ENCODE data around the gene C1QBP.

DNA sequence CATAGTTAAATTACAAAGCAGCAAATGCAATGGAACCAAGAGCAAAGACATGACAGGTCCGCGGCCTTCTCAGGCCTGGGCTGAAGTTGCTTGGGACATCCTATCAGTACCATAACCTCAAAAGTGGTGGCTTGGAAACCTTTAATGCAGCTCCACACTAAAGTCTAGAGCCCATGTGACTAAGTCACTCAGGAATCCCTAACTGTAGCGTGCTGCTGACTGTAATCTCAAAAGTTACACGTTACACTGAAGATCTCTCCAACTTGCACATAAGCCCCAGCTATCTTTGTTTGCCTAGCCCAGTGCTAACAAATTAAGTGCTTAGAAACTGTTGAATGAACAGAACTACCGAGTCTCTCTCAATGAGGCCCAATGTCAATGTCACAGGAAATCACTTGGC, 47.3 kb downstream of the C1QBP start:
- TF ChIP-seq, protein P1, sequence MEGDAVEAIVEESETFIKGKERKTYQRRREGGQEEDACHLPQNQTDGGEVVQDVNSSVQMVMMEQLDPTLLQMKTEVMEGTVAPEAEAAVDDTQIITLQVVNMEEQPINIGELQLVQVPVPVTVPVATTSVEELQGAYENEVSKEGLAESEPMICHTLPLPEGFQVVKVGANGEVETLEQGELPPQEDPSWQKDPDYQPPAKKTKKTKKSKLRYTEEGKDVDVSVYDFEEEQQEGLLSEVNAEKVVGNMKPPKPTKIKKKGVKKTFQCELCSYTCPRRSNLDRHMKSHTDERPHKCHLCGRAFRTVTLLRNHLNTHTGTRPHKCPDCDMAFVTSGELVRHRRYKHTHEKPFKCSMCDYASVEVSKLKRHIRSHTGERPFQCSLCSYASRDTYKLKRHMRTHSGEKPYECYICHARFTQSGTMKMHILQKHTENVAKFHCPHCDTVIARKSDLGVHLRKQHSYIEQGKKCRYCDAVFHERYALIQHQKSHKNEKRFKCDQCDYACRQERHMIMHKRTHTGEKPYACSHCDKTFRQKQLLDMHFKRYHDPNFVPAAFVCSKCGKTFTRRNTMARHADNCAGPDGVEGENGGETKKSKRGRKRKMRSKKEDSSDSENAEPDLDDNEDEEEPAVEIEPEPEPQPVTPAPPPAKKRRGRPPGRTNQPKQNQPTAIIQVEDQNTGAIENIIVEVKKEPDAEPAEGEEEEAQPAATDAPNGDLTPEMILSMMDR (conservative IDR thresholded peaks at IDR 0.05; ENCODE audit: low read depth, low read length): no peak
- TF ChIP-seq EZH2 (IDR thresholded peaks at IDR 0.05; ENCODE audit: low read length, unreplicated experiment): no peak
